ENCODE results near the gene PRKD1. TPM values are rescaled to one million over a fixed set of nuclear protein-coding genes. Genes with fewer than 3 reads are reported as not detected.

PRKD1 gene
- total RNA-seq, 1 donor, result 28.6 TPM

DNA sequence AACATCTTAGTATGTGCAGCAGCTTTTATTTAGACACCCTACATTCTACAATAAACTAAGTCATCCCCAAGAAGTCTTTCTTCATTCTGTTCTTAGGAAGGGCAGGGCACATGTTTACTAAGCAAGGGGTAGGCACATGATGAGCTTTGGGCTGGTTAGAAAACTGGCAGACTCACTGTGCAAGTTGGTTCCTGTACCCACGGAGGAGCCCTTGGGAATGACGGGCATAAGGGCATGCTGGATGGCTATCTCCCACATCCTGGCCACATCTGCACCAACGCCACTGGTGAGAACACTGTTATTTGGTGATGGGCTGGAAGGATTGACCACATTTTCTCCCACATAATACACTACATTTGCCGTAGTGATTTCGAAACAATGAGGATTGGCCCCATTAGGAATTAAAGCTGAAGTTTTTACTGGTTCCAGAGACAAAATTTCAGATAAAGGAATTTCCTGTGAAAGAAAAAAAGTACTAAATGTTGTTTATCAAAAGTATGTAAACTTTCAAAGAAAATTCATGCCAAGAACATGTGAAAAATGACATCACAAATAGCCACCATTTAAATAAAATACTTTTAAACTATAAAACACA is 297.0 kb downstream of the PRKD1 start:
- H3K4me3 ChIP-seq (ENCODE audit: insufficient read depth, low read length), result no peak overlapping the region
- H3K9me3 ChIP-seq (ENCODE audit: low read depth, low read length), result no peaks in the 10 kb centered on the region
- TF ChIP-seq, protein P1, sequence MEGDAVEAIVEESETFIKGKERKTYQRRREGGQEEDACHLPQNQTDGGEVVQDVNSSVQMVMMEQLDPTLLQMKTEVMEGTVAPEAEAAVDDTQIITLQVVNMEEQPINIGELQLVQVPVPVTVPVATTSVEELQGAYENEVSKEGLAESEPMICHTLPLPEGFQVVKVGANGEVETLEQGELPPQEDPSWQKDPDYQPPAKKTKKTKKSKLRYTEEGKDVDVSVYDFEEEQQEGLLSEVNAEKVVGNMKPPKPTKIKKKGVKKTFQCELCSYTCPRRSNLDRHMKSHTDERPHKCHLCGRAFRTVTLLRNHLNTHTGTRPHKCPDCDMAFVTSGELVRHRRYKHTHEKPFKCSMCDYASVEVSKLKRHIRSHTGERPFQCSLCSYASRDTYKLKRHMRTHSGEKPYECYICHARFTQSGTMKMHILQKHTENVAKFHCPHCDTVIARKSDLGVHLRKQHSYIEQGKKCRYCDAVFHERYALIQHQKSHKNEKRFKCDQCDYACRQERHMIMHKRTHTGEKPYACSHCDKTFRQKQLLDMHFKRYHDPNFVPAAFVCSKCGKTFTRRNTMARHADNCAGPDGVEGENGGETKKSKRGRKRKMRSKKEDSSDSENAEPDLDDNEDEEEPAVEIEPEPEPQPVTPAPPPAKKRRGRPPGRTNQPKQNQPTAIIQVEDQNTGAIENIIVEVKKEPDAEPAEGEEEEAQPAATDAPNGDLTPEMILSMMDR (IDR thresholded peaks at IDR 0.05; ENCODE audit: extremely low read depth, low read depth, low read length), result no peak
- no peak overlapping the region for H3K27ac ChIP-seq (ENCODE audit: low read depth, low read length)
- no peaks in the 10 kb centered on the region for H3K79me2 ChIP-seq (ENCODE audit: insufficient read depth, low read length)
- DNase-seq (ENCODE audit: insufficient read length, low spot score, missing footprints), result peak; percentile 4
- H4K20me1 ChIP-seq (ENCODE audit: insufficient read depth, low read length), result no peaks in the 10 kb centered on the region
- H3K36me3 ChIP-seq (ENCODE audit: insufficient read depth, low read length), result peaks cover 13% of the 10 kb centered on the region
- no peak overlapping the region for H2AFZ ChIP-seq (ENCODE audit: low read length)
- H3K4me1 ChIP-seq (ENCODE audit: insufficient read depth, low read length), result no peaks in the 10 kb centered on the region
- no peaks in the 10 kb centered on the region for H3K27me3 ChIP-seq (ENCODE audit: insufficient read depth, low read length)
- no peak overlapping the region for H3K4me2 ChIP-seq (ENCODE audit: insufficient read depth, low read length)

DNA sequence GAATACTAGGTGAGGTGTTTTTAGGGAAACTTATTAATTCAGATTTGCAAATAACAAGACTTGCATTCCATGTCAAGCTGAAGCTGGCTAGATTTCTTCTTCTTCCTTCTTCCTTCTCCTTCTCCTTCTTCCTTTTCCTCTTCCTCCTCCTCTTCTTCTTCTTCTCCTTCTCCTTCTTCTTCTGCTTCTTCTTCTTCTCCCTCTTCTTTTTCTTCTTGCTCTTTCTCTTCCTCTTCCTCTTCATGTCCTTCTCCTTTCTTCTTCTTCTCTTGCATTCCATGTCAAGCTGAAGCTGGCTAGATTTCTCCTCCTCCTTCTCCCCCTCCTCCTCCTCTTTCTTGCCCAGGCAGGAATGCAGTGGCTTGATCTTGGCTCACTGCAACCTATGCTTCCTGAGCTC is 297.8 kb downstream of the PRKD1 start:
- no peaks in the 10 kb centered on the region for H4K20me1 ChIP-seq (ENCODE audit: insufficient read depth, low read length)
- H3K27me3 ChIP-seq (ENCODE audit: insufficient read depth, low read length), result no peaks in the 10 kb centered on the region
- H3K4me1 ChIP-seq (ENCODE audit: insufficient read depth, low read length), result no peaks in the 10 kb centered on the region
- H3K9me3 ChIP-seq (ENCODE audit: low read depth, low read length), result no peaks in the 10 kb centered on the region
- peaks cover 11% of the 10 kb centered on the region for H3K36me3 ChIP-seq (ENCODE audit: insufficient read depth, low read length)
- no peaks in the 10 kb centered on the region for H3K79me2 ChIP-seq (ENCODE audit: insufficient read depth, low read length)
- no peak overlapping the region for H2AFZ ChIP-seq (ENCODE audit: low read length)
- no peak for DNase-seq (ENCODE audit: insufficient read length, low spot score, missing footprints)
- TF ChIP-seq, protein P1 (IDR thresholded peaks at IDR 0.05; ENCODE audit: extremely low read depth, low read depth, low read length), result no peak
- no peak overlapping the region for H3K27ac ChIP-seq (ENCODE audit: low read depth, low read length)
- no peak overlapping the region for H3K4me3 ChIP-seq (ENCODE audit: insufficient read depth, low read length)
- no peak overlapping the region for H3K4me2 ChIP-seq (ENCODE audit: insufficient read depth, low read length)

DNA sequence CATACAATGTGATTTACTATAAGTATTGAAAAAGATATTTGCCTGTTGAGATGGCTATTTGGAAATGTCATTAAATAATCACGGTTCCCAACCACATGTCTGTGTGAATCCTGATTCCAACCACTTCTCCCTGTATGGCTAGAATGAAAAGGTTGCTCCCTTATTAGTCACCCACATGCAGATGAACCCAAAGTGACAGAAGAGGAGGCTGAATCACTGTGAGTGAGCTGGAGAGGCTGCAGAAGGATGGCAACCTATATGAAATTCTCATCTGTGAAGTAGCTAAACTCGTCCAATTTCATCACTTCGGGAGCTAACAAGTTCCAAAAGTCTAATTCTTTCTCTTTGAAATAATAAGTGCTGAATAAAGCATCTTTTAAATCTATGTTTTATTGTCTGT is 300.5 kb downstream of the PRKD1 start:
- H4K20me1 ChIP-seq (ENCODE audit: insufficient read depth, low read length), result no peaks in the 10 kb centered on the region
- no peak overlapping the region for H3K4me3 ChIP-seq (ENCODE audit: insufficient read depth, low read length)
- H3K4me2 ChIP-seq (ENCODE audit: insufficient read depth, low read length), result no peak overlapping the region
- H3K79me2 ChIP-seq (ENCODE audit: insufficient read depth, low read length), result no peaks in the 10 kb centered on the region
- TF ChIP-seq, protein P1 (IDR thresholded peaks at IDR 0.05; ENCODE audit: extremely low read depth, low read depth, low read length), result no peak
- no peaks in the 10 kb centered on the region for H3K9me3 ChIP-seq (ENCODE audit: low read depth, low read length)
- no peak overlapping the region for H2AFZ ChIP-seq (ENCODE audit: low read length)
- peak; percentile 14 for DNase-seq (ENCODE audit: insufficient read length, low spot score, missing footprints)
- no peaks in the 10 kb centered on the region for H3K27me3 ChIP-seq (ENCODE audit: insufficient read depth, low read length)
- H3K36me3 ChIP-seq (ENCODE audit: insufficient read depth, low read length), result no peaks in the 10 kb centered on the region
- H3K27ac ChIP-seq (ENCODE audit: low read depth, low read length), result no peak overlapping the region
- no peaks in the 10 kb centered on the region for H3K4me1 ChIP-seq (ENCODE audit: insufficient read depth, low read length)

DNA sequence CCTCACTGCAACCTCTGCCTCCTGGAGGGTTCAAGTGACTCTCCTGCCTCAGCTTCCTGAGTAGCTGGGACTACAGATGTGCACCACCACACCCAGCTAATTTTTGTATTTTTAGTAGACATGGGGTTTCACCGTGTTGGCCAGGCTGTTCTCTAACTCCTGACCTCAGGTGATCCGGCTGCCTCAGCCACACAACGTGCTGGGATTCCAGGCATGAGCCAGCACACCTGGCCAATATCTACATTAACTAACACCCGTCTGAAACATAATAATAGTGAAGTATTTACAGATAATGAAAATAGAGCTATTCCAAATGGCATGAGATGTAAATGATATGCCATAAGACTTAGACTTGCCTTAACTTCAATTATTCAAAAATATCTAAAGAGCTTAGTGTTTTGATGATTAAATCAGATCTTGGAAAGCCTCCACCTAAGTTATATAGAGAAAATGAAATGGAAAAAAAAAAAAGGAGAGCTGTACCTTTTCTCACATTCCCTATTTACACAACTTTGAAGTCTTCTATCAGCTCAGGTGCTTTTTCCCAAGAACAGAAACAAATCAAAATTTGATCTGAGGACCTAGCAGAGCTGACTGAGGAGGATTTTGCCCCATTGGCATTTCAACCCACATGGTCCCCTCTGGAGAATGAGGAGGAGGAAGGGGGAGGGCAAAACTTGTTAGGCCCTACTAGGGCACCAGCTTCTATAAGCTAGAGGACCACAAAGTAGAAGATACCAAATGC is 309.2 kb downstream of the PRKD1 start:
- Histone ChIP-seq H2AFZ (ENCODE audit: low read length) (no peak overlapping the region), H3K36me3 (ENCODE audit: insufficient read depth, low read length) (peaks cover 4% of the 10 kb centered on the region), H3K4me2 (ENCODE audit: insufficient read depth, low read length) (no peak overlapping the region), H3K79me2 (ENCODE audit: insufficient read depth, low read length) (no peaks in the 10 kb centered on the region), H3K4me1 (ENCODE audit: insufficient read depth, low read length) (no peaks in the 10 kb centered on the region), H3K4me3 (ENCODE audit: insufficient read depth, low read length) (no peak overlapping the region), H3K27ac (ENCODE audit: low read depth, low read length) (no peak overlapping the region), H4K20me1 (ENCODE audit: insufficient read depth, low read length) (no peaks in the 10 kb centered on the region), H3K27me3 (ENCODE audit: insufficient read depth, low read length) (no peaks in the 10 kb centered on the region), H3K9me3 (ENCODE audit: low read depth, low read length) (no peaks in the 10 kb centered on the region)
- TF ChIP-seq, protein P1 (IDR thresholded peaks at IDR 0.05; ENCODE audit: extremely low read depth, low read depth, low read length), result no peak
- DNase-seq (ENCODE audit: insufficient read length, low spot score, missing footprints), result no peak
